GM19324 (cell line): Measurements from ENCODE around the gene EZR.

Source experiments
- ATAC-seq: cut with Tn5 transposase; IDR thresholded peaks from one replicate; pipeline ENCODE4 v1.9.1; 2021; ENCODE audit warnings: mild to moderate bottlenecking, moderate library complexity; ENCODE audit not compliant: unreplicated experiment, low FRiP score

The EZR gene

GRCh38 chr6:158819977-158820622 lies 932 bp upstream of the EZR start:
- ATAC-seq = no peak

GRCh38 chr6:158818581-158819212 lies 471 bp downstream of the EZR start:
- ATAC-seq = peak; percentile 29

GRCh38 chr6:158817728-158818580 lies 1.2 kb downstream of the EZR start:
- ATAC-seq = peak; percentile 44

- ATAC-seq = no peak
Measured at GRCh38 chr6:158816803-158817727, 2.1 kb downstream of the EZR start.

DNA sequence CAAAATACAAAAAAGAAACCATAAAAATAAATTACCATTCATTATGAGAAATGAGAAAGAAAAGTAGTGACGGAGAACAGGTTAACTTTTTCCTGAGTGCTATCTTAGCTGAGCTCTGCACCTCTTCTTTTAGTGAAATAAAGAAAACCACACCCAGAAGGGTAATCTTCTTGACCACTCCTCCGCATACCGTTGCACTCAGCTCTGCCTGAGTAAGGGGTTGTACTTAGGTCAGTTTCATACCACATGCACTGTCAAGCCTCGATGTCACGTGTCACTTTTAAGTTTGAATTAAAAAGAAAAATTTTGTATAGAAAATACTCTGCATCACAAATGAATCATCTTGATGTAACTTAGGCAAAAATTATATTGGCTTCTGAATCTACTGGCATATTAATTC lies 2.8 kb downstream of the EZR start:
- ATAC-seq = no peak

- ATAC-seq = no peak
Measured at GRCh38 chr6:158815907-158816306, 3.3 kb downstream of the EZR start.

DNA sequence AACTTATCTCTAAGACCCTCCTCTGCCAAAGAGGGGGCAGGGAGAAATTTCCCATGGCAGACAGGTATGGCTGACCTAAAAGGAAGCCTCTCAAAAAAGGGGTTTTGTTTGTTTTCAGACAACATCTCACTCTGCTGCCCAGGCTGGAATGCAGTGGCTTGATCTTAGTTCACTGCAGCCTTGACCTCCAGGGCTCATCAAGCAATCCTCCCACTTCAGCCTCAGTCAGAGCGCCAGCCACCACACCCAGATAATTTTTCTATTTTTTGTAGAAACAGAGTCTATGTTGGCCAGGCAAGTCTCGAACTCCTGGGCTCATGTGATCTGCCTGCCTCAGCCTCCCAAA lies 3.8 kb downstream of the EZR start:
- no peak for ATAC-seq

GRCh38 chr6:158813032-158813431 lies 6.1 kb downstream of the EZR start:
- no peak for ATAC-seq

- ATAC-seq = no peak
Measured at GRCh38 chr6:158812611-158813010, 6.6 kb downstream of the EZR start.

- no peak for ATAC-seq
Measured at GRCh38 chr6:158810155-158811095, 8.7 kb downstream of the EZR start.

- peak; percentile 62 for ATAC-seq
Measured at GRCh38 chr6:158808941-158809678, 10.1 kb downstream of the EZR start.

DNA sequence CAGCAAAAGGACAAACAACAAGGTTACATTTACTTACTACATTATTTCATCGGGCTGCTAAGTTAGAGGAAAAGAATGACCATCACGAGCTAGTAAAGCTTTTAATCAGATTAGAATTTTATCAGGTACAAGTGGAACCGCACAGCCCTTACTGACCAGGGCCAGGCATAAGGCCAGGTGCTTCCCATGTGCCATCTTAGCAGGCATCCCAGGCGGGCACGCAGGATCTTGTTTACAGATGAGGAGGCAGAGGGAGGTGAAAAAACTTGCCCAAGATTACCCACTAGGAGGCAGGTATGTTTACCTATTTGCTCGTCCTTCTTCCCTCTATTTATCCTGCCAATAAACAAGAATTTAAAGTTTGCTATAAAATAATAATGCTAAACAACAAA lies 10.7 kb downstream of the EZR start:
- no peak for ATAC-seq

DNA sequence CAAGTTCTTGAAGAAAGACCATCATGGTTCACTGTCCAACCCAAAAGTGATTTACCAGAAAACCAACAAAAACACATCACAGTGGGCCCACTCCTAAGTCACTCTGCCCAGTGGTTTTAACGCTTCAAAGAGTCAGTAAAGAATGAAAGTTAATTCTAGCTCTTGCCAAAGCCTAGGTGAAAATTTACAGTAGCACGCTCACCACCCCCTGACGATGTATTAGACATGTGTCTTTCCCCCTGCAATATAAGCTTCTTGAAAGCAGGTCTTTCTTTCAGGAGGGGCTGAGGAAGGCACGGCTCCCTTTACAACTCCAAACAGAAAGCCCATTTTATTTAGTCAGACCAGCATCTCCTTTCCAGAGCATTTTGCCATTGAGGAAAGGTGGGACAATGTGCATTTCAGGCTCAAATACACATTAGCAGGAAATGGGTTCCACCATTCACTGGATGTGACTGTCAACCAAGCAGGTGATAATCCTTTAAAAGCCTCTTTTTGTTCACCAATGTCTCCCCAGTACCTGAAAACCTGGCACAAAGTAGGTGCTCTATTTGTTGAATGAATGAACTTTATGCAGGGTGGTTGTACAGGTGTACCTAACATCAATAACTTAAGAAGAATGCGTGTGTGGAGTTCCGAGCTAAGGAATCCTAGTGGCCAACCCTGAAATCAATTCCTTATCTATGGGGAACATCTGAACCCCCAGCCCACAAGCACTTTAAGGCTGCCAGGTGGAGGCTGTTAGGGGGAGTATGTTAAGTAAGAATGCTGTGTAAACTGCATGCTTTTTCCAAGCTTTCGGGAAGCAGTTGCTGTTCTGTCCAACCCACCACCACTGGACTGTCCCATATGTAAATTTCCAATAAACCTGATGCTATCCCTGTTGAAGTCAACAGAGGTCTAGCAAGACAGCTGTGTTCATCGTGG lies 11.4 kb downstream of the EZR start:
- ATAC-seq = no peak

DNA sequence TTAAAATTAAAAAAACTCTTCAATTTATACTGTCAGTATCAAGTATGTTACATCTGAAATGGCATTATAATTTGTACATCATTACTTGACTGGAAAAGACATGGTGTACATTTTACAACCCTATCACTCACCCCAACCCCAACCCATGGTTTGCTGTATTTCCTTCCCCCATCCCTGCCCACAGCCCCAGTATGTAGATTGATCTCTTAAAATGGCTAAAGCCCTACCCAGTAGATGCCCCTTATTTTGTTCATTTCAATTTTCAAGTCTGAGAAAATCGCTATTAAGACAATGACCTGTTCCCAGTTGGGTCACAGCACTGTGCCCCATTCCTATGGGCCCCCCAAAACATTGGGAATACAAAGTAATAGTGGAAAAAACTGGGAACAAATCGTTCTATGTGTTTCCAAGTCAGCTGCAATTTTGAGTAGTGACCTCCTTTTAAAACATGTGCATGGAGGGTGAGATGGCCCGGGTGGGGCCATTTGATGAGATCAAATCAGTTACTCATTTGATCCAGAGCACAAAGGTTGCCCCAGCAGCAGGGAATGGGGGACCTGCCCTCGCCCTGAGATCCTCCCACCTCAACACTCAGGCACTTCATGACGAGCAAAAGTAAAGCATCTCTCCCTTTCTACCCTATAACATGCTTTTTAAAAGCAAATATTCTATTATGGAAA lies 13.3 kb downstream of the EZR start:
- no peak for ATAC-seq

- ATAC-seq = no peak
Measured at GRCh38 chr6:158804207-158804606, 15.0 kb downstream of the EZR start.

- peak; percentile 47 for ATAC-seq
Measured at GRCh38 chr6:158803733-158804143, 15.4 kb downstream of the EZR start.

- no peak for ATAC-seq
Measured at GRCh38 chr6:158801655-158802294, 17.4 kb downstream of the EZR start.
